Measurements from ENCODE around the gene IFT20.

The IFT20 gene

GRCh38 chr17:28290703-28291102, 44.6 kb downstream of the IFT20 start:
- H3K27ac ChIP-seq = no peak overlapping the region
- H3K9ac ChIP-seq = no peak overlapping the region
- no peaks in the 10 kb centered on the region for H3K9me3 ChIP-seq (ENCODE audit: control insufficient read depth, low read length)
- no peak for TF ChIP-seq CTCF (IDR thresholded peaks at IDR 0.05)
- no peaks in the 10 kb centered on the region for H3K79me2 ChIP-seq
- no peak overlapping the region for H3K4me3 ChIP-seq (ENCODE audit: low read depth, low read length)
- no peak overlapping the region for H3K4me2 ChIP-seq (ENCODE audit: low read length)
- no peaks in the 10 kb centered on the region for H3K36me3 ChIP-seq (ENCODE audit: control insufficient read depth, insufficient read depth, low read length)
- H2AFZ ChIP-seq = no peak overlapping the region
- no peaks in the 10 kb centered on the region for H3K4me1 ChIP-seq
- H3K27me3 ChIP-seq (ENCODE audit: control insufficient read depth, insufficient read depth, low read length) = no peaks in the 10 kb centered on the region

GRCh38 chr17:28285965-28286364, 49.3 kb downstream of the IFT20 start:
- Histone ChIP-seq H3K27ac (no peak overlapping the region), H3K9ac (no peak overlapping the region), H3K36me3 (ENCODE audit: control insufficient read depth, insufficient read depth, low read length) (no peaks in the 10 kb centered on the region), H3K4me3 (ENCODE audit: low read depth, low read length) (no peak overlapping the region), H3K27me3 (ENCODE audit: control insufficient read depth, insufficient read depth, low read length) (no peaks in the 10 kb centered on the region), H3K79me2 (no peaks in the 10 kb centered on the region), H3K4me1 (peaks cover 3% of the 10 kb centered on the region), H3K9me3 (ENCODE audit: control insufficient read depth, low read length) (no peaks in the 10 kb centered on the region), H3K4me2 (ENCODE audit: low read length) (no peak overlapping the region), H2AFZ (no peak overlapping the region)
- no peak for TF ChIP-seq CTCF (IDR thresholded peaks at IDR 0.05)

GRCh38 chr17:28282596-28282995, 52.7 kb downstream of the IFT20 start:
- H3K4me2 ChIP-seq (ENCODE audit: low read length) = no peak overlapping the region
- H3K27ac ChIP-seq = no peak overlapping the region
- TF ChIP-seq CTCF (IDR thresholded peaks at IDR 0.05) = no peak
- H3K4me3 ChIP-seq (ENCODE audit: low read depth, low read length) = no peak overlapping the region
- peak overlapping the region; percentile 33 for H2AFZ ChIP-seq
- no peaks in the 10 kb centered on the region for H3K36me3 ChIP-seq (ENCODE audit: control insufficient read depth, insufficient read depth, low read length)
- H3K4me1 ChIP-seq = peaks cover 3% of the 10 kb centered on the region
- no peaks in the 10 kb centered on the region for H3K79me2 ChIP-seq
- no peak overlapping the region for H3K9ac ChIP-seq
- no peaks in the 10 kb centered on the region for H3K9me3 ChIP-seq (ENCODE audit: control insufficient read depth, low read length)
- no peaks in the 10 kb centered on the region for H3K27me3 ChIP-seq (ENCODE audit: control insufficient read depth, insufficient read depth, low read length)

- no peak for TF ChIP-seq CTCF (IDR thresholded peaks at IDR 0.05)
- Histone ChIP-seq H3K4me1 (peaks cover 3% of the 10 kb centered on the region), H3K4me3 (ENCODE audit: low read depth, low read length) (no peak overlapping the region), H3K27ac (no peak overlapping the region), H2AFZ (no peak overlapping the region), H3K27me3 (ENCODE audit: control insufficient read depth, insufficient read depth, low read length) (no peaks in the 10 kb centered on the region), H3K36me3 (ENCODE audit: control insufficient read depth, insufficient read depth, low read length) (no peaks in the 10 kb centered on the region), H3K79me2 (no peaks in the 10 kb centered on the region), H3K9me3 (ENCODE audit: control insufficient read depth, low read length) (no peaks in the 10 kb centered on the region), H3K4me2 (ENCODE audit: low read length) (no peak overlapping the region), H3K9ac (no peak overlapping the region)
These were observed 54.4 kb downstream of the IFT20 start for GRCh38 chr17:28280826-28281225.

DNA sequence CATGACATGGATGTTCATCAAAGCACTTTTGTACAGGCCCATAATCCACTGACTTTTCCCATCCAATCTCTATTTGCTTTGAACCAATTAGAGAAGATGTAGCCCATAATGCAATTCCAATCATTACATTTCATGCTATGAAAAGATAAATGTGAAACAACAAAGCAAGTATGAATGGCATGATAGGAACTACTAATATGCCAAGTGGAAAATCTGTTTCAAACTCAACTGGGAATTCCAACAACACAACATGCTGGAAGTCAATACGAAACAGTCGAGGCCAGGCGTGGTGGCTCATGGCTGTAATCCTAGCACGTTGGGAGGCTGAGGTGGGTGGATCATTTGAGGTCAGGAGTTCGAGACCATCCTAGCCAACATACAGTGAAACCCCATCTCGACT, 55.9 kb downstream of the IFT20 start:
- H3K36me3 ChIP-seq (ENCODE audit: control insufficient read depth, insufficient read depth, low read length) = no peaks in the 10 kb centered on the region
- peaks cover 14% of the 10 kb centered on the region for H3K4me1 ChIP-seq
- no peak overlapping the region for H3K27ac ChIP-seq
- no peak for TF ChIP-seq CTCF (IDR thresholded peaks at IDR 0.05)
- no peaks in the 10 kb centered on the region for H3K79me2 ChIP-seq
- no peak overlapping the region for H3K4me3 ChIP-seq (ENCODE audit: low read depth, low read length)
- no peaks in the 10 kb centered on the region for H3K27me3 ChIP-seq (ENCODE audit: control insufficient read depth, insufficient read depth, low read length)
- H3K4me2 ChIP-seq (ENCODE audit: low read length) = no peak overlapping the region
- no peaks in the 10 kb centered on the region for H3K9me3 ChIP-seq (ENCODE audit: control insufficient read depth, low read length)
- H2AFZ ChIP-seq = no peak overlapping the region
- no peak overlapping the region for H3K9ac ChIP-seq
